GM18909 (cell line): ENCODE data around the gene NSUN3.

Experiments used
- ATAC-seq: cut with Tn5 transposase; IDR thresholded peaks from one replicate; pipeline ENCODE4 v1.9.1; 2021; ENCODE audit warnings: mild to moderate bottlenecking; ENCODE audit not compliant: unreplicated experiment, poor library complexity

The NSUN3 gene

GRCh38 chr3:94117729-94118128, 54.9 kb downstream of the NSUN3 start:
- no peak for ATAC-seq

- ATAC-seq: no peak
Observed at GRCh38 chr3:94118390-94118789, 55.5 kb downstream of the NSUN3 start.

- no peak for ATAC-seq
Observed at GRCh38 chr3:94121161-94121560, 58.3 kb downstream of the NSUN3 start.

DNA sequence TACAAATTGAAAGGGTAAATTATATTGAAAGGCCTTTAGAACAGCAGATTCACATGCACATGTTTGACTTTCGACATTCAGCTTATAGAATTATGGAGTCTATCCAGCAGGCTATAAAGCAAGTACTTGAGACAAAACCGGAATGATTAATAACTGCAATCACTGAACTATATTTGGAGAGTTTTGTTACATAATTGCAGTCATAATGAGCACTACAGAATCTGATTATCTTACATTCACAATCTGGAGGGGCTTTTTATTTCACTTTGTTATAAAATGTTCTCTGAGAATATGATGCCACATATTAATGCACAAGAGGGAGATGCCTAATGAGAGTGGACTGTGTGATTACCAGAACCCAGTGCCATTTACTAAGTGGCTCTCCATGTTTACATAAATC, 64.3 kb downstream of the NSUN3 start:
- ATAC-seq: no peak

DNA sequence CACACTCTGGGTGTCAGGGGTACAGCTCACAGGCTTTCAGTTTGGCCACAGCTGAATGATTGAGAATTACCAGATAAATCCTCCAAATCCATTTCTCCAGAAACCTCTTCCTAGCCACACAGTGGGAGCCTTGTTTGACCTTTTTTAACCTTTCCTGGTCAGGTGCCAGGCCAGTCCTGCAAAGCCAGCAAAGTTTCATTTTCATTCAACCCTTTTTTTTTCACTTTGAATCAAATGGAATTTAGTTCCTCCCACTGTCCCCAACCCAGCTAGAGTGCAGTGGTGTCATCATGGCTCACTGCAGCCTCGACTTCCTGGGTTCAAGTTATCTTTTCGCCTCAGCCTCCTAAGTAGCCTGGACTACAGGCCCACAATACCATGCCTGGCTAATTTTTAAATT, 67.8 kb downstream of the NSUN3 start:
- peak; percentile 47 for ATAC-seq

DNA sequence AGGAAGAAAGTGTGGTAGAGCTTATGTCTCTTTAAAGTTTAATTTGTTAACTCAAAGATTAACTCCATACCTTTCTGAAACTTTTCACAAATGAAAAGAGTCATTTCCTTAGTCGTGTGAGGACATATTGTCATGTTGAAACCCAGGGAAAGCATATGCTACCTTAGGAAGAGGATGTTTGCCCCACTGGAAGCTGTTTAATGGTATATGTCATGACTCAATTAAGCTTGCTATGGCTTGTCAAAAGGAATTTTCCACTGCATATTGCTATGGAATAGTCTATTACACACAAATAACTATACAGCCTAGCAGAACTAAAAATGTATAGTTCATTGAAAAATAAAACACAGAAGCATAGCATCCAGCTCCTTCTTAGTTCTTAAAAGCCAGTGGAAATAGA, 69.9 kb downstream of the NSUN3 start:
- ATAC-seq: peak; percentile 38

- no peak for ATAC-seq
Observed at GRCh38 chr3:94136133-94136532, 73.3 kb downstream of the NSUN3 start.

DNA sequence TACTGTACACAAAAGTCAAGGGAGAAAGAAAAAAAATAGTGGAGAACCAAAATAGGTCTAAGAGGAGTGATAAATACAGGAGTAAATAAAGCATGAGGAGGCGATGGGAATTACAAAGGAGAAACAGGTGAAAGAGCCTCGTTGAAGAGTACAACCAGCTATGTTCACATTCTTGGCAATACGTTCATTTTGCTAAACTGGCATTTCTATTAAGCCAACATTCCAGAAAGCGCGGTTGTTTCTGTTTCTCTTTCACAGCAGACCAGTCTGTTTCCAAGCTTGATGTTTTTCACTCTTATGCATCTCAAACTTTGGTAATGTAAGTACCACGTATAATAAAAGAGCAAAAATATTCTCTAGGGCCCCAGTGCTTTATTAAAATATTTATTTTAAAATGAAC, 74.5 kb downstream of the NSUN3 start:
- no peak for ATAC-seq

DNA sequence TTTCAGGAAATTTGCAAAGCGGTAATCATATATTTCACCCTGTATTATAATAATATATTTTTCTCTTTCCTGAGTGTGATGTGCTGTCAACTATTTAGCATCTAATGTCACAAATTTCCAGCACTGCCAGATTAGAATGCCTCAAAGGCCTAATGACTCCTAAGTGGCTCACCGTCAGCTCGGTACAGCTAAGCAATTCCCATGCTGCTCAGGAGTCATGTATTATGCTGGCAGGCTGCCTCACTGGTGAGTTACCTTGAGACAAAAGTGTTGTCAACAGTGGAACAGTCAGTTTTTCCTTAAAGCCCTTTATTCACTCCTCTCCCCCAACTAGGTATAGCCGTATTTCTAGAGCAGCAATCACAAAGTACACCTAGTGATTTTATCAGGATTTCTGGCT, 83.6 kb downstream of the NSUN3 start:
- ATAC-seq: no peak

GRCh38 chr3:94147012-94147411, 84.2 kb downstream of the NSUN3 start:
- ATAC-seq: no peak

DNA sequence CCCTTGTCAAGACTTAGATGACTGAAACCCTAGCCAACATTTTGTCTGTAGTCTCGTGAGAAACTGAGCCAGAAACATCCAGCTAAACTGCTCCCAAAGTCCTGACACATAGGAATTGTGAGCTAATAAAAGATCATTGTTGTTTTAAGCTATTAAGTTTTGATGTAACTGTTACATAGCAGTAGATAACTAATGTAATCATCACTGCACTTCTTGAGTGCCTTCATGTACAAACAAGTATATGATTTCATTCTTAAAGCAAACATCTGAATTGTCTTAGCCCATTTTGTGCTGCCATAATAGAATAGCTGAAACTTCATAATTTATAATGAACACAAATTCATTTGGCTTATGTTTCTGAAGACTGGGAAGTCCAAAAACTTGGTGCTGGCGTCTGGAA, 87.3 kb downstream of the NSUN3 start:
- no peak for ATAC-seq

DNA sequence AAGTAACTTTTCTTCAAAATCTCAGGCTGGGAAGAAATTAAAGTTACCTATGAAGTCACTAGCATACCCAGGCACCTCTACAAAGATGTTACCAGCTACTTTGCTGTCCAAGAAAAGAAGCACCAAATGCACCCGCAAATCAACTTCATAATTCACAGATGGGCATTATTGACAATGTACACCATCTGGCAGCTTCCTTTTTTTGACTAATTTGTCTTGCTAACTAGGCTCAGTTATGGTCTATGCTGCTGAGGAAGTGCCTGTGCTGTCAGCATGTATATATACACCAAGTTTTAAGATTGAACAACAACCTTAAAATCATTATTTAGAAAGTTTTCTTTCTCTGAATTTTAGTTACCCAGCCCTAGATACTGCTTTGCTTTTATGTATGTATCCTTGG, 93.8 kb downstream of the NSUN3 start:
- ATAC-seq: no peak

- ATAC-seq: no peak
Observed at GRCh38 chr3:94158512-94158911, 95.7 kb downstream of the NSUN3 start.

DNA sequence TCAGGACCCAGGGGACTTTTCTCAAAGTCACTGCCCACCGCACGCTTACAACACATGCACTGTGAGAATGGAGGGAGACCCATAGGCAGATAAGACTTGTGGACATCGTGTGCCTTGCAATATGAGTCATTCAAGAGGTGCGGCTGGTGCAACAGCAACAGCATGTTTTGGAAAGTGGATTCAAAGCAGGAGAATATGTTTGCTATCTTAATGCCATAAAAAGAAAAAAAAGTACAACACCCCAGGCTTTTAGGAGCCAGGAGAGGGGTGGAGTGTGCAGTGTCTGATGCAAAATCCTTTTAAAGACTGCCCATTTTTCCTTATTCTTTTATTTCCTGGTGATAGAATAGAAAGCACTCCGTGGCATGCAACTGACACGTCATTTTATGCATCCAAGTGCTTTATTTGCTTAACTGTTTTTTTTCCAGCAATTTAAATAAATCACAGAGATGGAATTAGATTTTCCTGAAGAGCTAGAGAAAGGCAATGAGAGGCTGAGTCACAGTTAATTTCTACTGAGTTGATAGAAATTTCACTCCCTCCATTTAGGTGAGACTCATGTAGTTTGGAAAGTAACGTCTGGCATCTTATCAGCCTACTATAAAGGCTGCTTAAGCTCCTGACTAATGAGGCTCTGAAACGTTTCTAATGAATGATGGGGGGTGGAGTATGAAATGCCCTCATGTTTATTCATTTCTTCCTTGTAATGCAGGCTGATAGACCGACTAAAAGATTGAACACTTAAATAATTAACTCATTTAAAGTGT, 96.4 kb downstream of the NSUN3 start:
- no peak for ATAC-seq

DNA sequence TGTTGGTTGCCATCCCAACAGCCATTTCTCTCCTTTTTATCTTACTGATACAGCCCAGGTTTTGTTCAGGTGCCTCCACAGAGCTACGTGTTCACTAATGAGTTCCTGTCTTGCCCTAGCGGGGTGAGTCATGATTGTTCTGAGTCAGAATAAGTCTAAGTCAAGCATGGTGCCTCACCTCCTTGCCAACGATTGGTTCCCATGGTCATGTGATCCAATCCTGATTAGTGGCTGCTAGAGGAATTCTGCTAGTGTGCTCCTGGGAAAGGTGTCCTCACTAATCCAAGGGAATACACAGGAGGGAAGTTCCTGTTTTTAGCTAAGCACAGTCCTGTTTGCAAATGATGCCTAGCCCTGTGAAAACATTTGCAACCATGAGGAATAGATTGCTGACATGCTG, 99.8 kb downstream of the NSUN3 start:
- ATAC-seq: peak; percentile 46

DNA sequence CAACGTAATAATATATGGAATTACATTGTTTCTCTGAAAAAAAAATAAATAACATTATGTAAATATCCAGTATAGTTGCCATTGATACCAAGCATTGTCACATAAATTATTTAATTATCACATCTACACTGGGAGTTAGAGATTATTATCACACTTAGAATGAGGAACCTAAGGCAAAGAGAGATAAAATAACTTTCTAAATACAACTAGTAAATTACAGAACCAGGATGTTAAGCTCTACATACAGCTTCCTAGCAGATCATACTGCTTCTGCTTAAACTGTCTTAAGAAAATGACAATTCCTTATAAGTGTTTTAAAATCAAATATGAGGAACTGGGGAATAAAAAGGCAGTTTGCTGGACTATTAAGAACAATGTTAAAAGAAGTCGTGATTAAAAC, 104.5 kb downstream of the NSUN3 start:
- no peak for ATAC-seq

DNA sequence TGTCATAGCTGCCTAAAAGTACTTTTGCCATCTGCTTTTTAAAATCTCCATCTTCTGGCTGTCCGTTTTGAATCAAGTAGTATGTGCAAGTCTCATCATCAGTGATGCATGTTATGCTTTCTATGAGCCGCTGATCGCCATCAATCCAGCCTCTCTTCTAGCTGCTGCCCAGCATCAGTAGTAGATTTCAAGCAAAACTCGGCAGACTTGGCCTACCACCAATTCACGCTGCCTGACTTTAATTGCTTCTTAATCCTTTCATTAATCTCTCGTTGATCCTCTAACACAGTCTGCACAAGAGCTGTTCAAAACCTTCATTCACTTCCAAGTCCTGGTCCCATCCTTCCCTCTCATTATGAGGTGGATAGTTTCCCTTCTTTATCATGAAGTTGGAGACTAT, 104.9 kb downstream of the NSUN3 start:
- no peak for ATAC-seq

DNA sequence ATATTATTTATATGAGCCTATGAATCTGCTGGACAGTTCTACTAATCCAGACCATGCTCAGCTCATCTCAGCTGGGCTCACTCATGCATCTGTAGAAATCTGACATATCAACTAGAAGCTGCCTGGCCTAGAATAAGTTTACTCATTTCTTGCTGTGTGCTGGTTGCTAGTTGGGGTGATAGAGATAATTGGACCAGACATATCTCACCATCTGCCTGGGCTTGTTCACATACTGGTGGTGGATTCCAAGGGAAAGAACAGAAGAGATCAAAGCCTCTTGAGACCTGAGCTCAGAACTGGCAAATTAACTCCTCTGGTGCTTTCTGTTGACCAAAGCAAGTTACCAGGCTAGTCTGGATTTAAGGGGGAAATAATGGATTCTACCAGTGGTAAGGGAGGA, 109.1 kb downstream of the NSUN3 start:
- no peak for ATAC-seq

GRCh38 chr3:94172695-94173310, 109.9 kb downstream of the NSUN3 start:
- no peak for ATAC-seq

- ATAC-seq: no peak
Observed at GRCh38 chr3:94173673-94174434, 111.0 kb downstream of the NSUN3 start.

DNA sequence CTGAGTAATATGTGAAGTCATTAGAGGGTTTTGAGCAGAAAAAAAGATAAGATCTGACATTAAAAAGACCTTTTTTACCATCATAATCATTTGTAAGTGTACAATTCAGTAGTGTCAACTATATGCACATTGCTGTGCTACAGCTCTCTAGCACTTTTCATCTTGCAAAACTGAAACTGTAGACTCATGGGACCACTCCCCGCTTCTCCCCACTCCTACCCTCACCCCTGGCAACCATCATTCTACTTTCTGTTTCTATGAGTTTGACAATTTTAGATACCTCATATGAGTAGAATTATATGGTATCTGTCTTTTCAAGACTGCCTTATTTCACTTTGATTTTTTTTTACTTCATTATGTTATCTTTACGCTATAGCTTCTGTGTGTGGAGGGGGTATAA, 112.8 kb downstream of the NSUN3 start:
- ATAC-seq: no peak
